Measurements from ENCODE around the gene SSTR3. TPM values are rescaled to one million over a fixed set of nuclear protein-coding genes. Genes with fewer than 3 reads are reported as not detected.
A peak's percentile ranks its signal among the peaks of the same experiment; 100 is the strongest.
"Not testable (repeated sequence)": the region's sequence is repeated elsewhere in the genome, so short reads cannot be mapped to it uniquely, and the experiment has no call there.

SSTR3 gene
- polyA plus RNA-seq, 1 donor from 2014 or later: not detected

DNA sequence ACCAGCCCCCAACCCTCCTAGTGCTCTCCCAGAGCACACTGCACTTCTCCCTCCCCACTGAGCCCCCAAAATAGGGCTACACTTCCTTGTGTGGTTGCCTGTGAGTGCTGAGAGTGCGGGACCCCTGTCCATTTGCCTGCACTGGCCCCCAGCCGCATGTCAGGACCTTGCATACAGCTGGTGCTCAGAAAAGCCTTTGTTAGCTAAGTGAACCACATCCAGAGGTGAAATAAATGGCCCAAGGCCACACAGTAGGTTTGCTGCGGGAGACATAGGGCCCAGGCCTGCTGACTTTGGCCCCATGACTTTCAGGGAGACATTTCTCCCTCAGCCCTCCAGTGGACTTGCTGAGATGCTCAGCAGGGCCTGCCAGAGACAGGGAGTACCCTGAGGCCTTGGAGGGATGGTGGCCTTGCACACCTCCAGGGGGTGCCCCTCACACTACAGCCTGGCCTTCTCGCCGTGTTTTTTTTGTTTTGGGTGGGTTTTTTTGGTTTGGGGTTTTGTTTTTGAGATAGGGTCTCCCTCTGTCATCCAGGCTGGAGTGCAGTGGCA, 10.2 kb downstream of the SSTR3 start:
- H3K9me3 ChIP-seq (ENCODE audit: low read length): no peaks in the 10 kb centered on the region
- no peak overlapping the region for H3K4me2 ChIP-seq (ENCODE audit: low read length)
- H3F3A ChIP-seq (ENCODE audit: insufficient read depth, low read length, poor library complexity, severe bottlenecking): no peaks in the 10 kb centered on the region
- no peaks in the 10 kb centered on the region for H4K20me1 ChIP-seq (ENCODE audit: insufficient read depth)
- H3K36me3 ChIP-seq (ENCODE audit: insufficient read depth, low read length): no peaks in the 10 kb centered on the region
- no peak overlapping the region for H3K27ac ChIP-seq (ENCODE audit: low read length)
- H3K4me3 ChIP-seq (ENCODE audit: low read length): no peak overlapping the region
- no peaks in the 10 kb centered on the region for H3K79me2 ChIP-seq (replicated peaks; ENCODE audit: insufficient read depth, low read length)
- no peak overlapping the region for H3K9ac ChIP-seq (ENCODE audit: low read length)
- no peak overlapping the region for H2AFZ ChIP-seq (ENCODE audit: low read depth, low read length)
- H3K27me3 ChIP-seq (ENCODE audit: insufficient read depth, low read depth, low read length): no peaks in the 10 kb centered on the region
- TF ChIP-seq EZH2 (IDR thresholded peaks at IDR 0.05; ENCODE audit: borderline replicate concordance, insufficient read depth, low read length, poor library complexity, severe bottlenecking) (no peak), RAD21 (conservative IDR thresholded peaks at IDR 0.05) (no peak)
- TF ChIP-seq, protein P1, sequence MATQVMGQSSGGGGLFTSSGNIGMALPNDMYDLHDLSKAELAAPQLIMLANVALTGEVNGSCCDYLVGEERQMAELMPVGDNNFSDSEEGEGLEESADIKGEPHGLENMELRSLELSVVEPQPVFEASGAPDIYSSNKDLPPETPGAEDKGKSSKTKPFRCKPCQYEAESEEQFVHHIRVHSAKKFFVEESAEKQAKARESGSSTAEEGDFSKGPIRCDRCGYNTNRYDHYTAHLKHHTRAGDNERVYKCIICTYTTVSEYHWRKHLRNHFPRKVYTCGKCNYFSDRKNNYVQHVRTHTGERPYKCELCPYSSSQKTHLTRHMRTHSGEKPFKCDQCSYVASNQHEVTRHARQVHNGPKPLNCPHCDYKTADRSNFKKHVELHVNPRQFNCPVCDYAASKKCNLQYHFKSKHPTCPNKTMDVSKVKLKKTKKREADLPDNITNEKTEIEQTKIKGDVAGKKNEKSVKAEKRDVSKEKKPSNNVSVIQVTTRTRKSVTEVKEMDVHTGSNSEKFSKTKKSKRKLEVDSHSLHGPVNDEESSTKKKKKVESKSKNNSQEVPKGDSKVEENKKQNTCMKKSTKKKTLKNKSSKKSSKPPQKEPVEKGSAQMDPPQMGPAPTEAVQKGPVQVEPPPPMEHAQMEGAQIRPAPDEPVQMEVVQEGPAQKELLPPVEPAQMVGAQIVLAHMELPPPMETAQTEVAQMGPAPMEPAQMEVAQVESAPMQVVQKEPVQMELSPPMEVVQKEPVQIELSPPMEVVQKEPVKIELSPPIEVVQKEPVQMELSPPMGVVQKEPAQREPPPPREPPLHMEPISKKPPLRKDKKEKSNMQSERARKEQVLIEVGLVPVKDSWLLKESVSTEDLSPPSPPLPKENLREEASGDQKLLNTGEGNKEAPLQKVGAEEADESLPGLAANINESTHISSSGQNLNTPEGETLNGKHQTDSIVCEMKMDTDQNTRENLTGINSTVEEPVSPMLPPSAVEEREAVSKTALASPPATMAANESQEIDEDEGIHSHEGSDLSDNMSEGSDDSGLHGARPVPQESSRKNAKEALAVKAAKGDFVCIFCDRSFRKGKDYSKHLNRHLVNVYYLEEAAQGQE (IDR thresholded peaks at IDR 0.05; ENCODE audit: borderline replicate concordance): no peak
- H3K9me2 ChIP-seq (ENCODE audit: insufficient read depth, low read length): no peaks in the 10 kb centered on the region

- not testable (repeated sequence) for H3K27me3 ChIP-seq (ENCODE audit: insufficient read depth, low read depth, low read length); H2AFZ ChIP-seq (ENCODE audit: low read depth, low read length); H3K79me2 ChIP-seq (replicated peaks; ENCODE audit: insufficient read depth, low read length); H3K9me3 ChIP-seq (ENCODE audit: low read length); H3F3A ChIP-seq (ENCODE audit: insufficient read depth, low read length, poor library complexity, severe bottlenecking); H4K20me1 ChIP-seq (ENCODE audit: insufficient read depth); H3K4me3 ChIP-seq (ENCODE audit: low read length); H3K9me2 ChIP-seq (ENCODE audit: insufficient read depth, low read length); H3K9ac ChIP-seq (ENCODE audit: low read length); H3K4me2 ChIP-seq (ENCODE audit: low read length); H3K27ac ChIP-seq (ENCODE audit: low read length); H3K36me3 ChIP-seq (ENCODE audit: insufficient read depth, low read length)
Observed at GRCh38 chr22:37201443-37201820, 10.8 kb downstream of the SSTR3 start.

DNA sequence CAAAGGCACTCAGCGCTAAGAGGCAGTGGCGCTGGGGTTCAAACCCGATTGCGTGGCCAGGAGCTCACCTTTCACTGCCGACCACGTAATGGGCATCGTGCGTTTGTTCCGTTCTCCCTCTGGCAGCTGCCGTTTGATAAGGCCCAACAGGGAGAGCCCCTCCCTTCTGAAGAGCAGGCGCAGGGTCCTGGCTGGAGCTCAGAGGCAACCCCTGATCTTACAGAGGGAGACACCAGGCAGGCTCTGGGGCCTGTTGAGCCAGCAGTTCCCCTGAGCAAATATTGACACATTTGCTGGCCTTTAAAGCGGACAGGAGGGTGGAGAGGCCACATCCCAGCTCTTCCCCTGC, 12.5 kb downstream of the SSTR3 start:
- no peaks in the 10 kb centered on the region for H3F3A ChIP-seq (ENCODE audit: insufficient read depth, low read length, poor library complexity, severe bottlenecking)
- no peak overlapping the region for H3K27ac ChIP-seq (ENCODE audit: low read length)
- no peaks in the 10 kb centered on the region for H3K9me3 ChIP-seq (ENCODE audit: low read length)
- H2AFZ ChIP-seq (ENCODE audit: low read depth, low read length): peak overlapping the region; percentile 60
- H4K20me1 ChIP-seq (ENCODE audit: insufficient read depth): no peaks in the 10 kb centered on the region
- H3K4me3 ChIP-seq (ENCODE audit: low read length): peak overlapping the region; percentile 73
- peak overlapping the region; percentile 47 for H3K9ac ChIP-seq (ENCODE audit: low read length)
- H3K4me2 ChIP-seq (ENCODE audit: low read length): no peak overlapping the region
- no peaks in the 10 kb centered on the region for H3K9me2 ChIP-seq (ENCODE audit: insufficient read depth, low read length)
- no peaks in the 10 kb centered on the region for H3K79me2 ChIP-seq (replicated peaks; ENCODE audit: insufficient read depth, low read length)
- H3K36me3 ChIP-seq (ENCODE audit: insufficient read depth, low read length): no peaks in the 10 kb centered on the region
- H3K27me3 ChIP-seq (ENCODE audit: insufficient read depth, low read depth, low read length): no peaks in the 10 kb centered on the region
- TF ChIP-seq SMC3 (conservative IDR thresholded peaks at IDR 0.05; ENCODE audit: poor library complexity) (no peak), TAF1 (IDR thresholded peaks at IDR 0.05; ENCODE audit: low read depth) (no peak), EP300 (conservative IDR thresholded peaks at IDR 0.05; ENCODE audit: poor library complexity, severe bottlenecking) (no peak), POLR2AphosphoS5 (IDR thresholded peaks at IDR 0.05) (no peak), RAD21 (conservative IDR thresholded peaks at IDR 0.05) (no peak), EZH2 (IDR thresholded peaks at IDR 0.05; ENCODE audit: borderline replicate concordance, insufficient read depth, low read length, poor library complexity, severe bottlenecking) (no peak), MXI1 (conservative IDR thresholded peaks at IDR 0.05; ENCODE audit: poor library complexity, severe bottlenecking) (no peak), CTCF (IDR thresholded peaks at IDR 0.05; ENCODE audit: poor library complexity, severe bottlenecking) (no peak)
- TF ChIP-seq, protein P1 (IDR thresholded peaks at IDR 0.05; ENCODE audit: borderline replicate concordance): no peak

Measured in neural cell (in vitro differentiated cells).